Pulmonary artery endothelial cell (primary cell): ENCODE data around the gene ADH1B. TPM values are rescaled to one million over a fixed set of nuclear protein-coding genes. Genes with fewer than 3 reads are reported as not detected.
"Not testable (repeated sequence)": the region's sequence is repeated elsewhere in the genome, so short reads cannot be mapped to it uniquely, and the experiment has no call there.

Experiments
- DNase-seq: peaks from one replicate; pipeline ENCODE4 v3.0.0-alpha.2; 2011; ENCODE audit warnings: low read depth, low spot score
- total RNA-seq: library from RNA; depleted of rRNA; stranded (reverse); fragments of >200 nt; gene quantifications from 2 replicates; pipeline ENCODE4 v1.2.3, GENCODE V29; 2014

Gene ADH1B
- total RNA-seq = not detected in 2 replicates

GRCh38 chr4:99321241-99322191 lies at the start of gene ADH1B:
Gene ADH1B, minus strand, starts transcription at chr4:99321401. Its CDS starts 70 bp downstream, at chr4:99321331.
- DNase-seq = no peak

- not testable (repeated sequence) for DNase-seq
These were observed 46.6 kb upstream of the ADH1B start for GRCh38 chr4:99367817-99368216.

GRCh38 chr4:99366491-99366890 lies 45.3 kb upstream of the ADH1B start:
- no peak for DNase-seq

GRCh38 chr4:99362768-99363167 lies 41.6 kb upstream of the ADH1B start:
- no peak for DNase-seq

DNA sequence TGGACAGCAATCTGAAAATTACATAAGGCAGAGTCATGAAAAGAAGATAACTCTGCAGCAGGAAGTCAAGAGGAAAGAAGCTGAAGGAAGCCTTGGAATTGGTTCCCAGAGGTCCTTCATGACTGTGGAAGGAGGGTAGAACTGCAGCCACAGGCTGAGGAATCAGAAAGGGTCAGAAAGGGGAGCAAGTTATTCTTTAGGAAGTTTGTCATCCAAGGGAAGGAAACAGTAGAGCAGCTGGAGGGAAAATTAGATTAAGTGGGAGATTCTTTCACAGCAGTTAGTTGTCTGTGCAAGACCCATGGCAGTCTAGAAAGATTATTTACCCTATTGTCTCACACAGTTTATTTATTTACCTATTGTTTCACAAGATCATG lies 40.7 kb upstream of the ADH1B start:
- no peak for DNase-seq

DNA sequence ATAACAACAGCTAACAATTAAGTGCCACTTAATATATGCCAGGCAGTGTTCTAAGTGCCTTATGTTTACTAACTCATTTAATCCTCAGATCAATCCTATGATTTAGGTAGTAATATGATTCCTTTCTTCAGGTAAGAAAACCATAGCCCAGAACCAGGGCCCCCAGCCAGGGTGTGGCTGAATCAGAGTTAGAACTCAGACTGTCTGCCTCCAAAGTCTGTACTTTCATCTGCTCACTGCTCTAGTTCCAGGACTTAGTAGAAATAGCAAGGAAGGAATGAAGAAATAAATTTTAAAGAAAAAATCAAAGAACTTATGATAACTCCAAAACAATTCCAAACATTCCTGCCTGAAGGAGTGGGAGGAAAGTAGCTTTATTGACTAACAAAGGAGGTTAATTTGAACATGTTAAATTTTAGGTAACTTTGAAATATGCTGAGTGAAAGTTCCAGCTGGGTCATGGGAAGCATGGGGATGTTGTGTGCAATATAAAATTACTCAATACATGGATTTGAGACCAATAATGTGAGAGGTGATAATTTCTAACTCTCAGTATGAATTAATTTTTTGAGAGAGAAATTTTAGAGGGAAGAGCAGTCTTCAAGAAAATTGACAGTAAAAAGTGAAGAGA lies 40.2 kb upstream of the ADH1B start:
- no peak for DNase-seq

DNA sequence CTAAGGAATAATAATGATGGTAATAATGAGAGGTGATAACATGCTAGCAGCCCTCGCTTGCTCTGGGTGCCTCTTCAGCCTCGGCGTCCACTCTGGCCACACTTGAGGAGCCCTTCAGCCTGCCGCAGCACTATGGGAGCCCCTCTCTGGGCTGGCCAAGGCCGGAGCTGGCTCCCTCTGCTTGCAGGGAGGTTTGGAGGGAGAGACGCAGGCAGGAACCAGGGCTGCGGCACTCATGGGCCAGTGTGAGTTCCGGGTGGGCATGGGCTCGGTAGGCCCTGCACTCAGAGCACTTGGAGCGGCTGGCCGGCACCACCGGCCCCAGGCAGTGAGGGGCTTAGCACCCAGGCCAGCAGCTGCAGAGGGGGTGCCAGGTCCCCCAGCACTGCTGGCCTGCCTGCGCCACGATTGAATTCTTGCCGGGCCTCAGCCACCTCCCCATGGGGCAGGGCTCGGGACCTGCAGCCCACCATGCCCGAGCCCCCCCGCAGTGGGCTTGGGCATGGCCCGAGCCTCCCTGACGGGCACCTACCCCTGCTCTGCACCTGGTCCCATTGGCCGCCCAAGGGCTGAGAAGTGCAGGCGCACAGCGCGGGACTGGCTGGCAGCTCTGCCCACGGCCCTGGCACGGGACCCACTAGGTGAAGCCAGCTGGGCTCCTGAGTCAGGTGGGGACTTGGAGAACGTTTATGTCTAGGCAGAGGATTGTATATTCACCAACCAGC lies 38.4 kb upstream of the ADH1B start:
- no peak for DNase-seq

DNA sequence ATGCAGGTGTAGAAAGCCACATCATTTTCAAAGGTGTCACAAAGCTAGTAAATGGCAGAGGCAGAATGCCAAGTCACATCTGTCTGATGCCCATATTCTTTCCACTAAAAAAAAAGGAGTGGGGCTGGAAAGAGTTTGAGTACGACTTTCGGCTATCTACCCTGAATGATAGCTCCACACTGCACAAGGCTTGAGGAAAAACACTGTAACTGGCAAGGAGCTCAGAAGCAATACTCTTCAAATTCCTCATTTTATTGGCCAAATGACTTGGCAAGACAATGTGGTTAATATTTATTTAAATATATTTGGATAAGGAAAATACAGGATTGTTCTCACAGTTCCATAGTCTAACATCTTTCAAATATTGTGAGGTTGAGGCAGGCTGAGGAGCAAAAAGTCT lies 36.7 kb upstream of the ADH1B start:
- no peak for DNase-seq

DNA sequence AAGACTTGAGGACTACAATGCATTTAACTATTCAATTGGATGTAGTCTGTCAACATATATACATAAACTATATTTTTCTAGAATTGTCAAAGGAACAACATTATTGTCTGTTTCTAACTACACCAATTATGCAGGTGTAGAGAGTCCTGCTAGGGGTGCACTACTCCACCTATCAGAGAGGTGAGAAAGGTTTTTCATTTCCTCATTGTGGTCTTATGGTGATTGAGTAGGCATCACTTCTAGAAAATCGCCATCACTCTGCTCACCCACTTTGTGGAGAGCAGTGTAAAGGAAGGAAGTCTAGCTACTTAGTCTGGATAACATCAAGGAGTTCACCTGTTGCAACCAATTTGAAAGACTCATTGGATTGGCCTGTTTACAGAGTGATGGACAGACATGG lies 35.8 kb upstream of the ADH1B start:
- no peak for DNase-seq

DNA sequence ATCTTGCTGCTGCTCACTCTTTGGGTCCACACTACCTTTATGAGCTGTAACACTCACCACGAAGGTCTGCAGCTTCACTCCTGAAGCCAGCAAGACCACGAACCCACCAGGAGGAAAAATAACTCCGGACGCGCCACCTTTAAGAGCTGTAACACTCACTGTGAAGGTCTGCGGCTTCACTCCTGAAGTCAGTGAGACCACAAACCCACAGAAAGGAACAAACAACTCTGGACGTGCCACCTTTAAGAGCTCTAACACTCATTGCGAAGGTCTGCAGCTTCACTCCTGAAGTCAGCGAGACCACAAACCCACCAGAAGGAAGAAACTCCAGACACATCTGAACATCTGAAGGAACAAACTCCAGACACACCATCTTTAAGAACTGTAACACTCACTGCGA lies 34.9 kb upstream of the ADH1B start:
- not testable (repeated sequence) for DNase-seq

DNA sequence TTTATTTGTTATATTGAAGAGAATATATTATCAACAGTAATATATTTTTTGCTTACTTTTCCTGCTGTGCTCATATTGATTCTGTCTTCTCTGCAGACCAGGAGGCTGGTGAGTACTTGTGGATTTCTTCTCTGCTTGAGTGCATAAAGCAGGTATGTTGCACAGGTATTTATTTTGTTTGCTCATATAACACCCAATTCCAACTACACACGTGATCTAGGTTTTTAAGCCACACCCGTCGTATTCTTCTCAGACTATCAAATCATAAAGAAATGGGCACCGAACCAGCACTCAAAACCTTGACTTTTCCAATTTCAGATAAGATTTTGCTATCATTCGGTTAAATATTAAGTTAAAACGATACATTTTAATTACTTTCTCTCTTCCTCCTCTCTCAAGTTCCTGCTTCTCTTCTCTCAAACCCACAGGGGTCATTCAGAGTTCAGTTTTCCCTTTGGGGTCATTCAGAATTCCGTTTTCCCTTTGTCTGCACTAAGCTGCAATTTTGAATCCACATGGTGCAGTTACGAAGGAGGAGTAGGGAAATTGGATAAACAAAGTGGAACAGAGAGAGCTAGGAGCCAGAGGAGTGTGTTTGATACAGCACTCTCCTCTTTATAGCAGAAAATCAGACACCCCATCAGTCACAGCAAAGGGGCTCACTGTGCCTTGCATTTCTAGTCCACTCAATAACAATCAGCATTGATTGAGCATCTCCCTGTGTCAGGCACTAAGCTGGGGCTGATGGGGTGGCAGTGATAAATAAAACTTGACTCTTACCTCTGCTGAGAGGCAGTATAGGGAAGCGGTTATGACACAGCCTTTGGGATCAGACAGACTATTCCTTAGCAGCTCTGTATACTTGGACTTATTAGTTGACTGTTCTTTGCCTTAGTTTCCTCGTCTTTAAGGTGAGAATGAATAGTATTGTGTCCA lies 31.7 kb upstream of the ADH1B start, which contains the start of gene ADH1C:
ADH1C (minus strand) TSS at position 145 of the 936 bp plus-strand sequence; CDS start at position 74, 71 bp downstream.
- DNase-seq = no peak

DNA sequence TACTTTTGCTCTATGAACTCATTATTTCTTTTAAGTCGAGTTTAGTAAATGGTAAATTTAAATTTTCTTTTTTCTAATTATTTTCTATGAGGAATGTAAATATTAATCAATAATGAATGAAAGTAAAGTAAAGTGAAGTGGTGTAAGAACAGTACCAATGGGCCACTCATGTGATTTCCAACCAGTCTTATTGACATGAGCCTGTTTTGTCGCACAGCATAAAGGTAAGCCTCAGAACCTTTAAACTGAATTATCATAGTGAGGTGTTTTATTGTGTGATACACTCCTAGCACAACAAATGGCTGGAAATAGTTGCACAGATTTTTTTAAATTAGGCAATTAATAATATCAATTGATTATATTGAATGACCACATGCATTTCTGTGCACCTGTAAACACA lies 30.3 kb upstream of the ADH1B start:
- no peak for DNase-seq

- DNase-seq = no peak
These were observed 28.1 kb upstream of the ADH1B start for GRCh38 chr4:99349338-99349737.

DNA sequence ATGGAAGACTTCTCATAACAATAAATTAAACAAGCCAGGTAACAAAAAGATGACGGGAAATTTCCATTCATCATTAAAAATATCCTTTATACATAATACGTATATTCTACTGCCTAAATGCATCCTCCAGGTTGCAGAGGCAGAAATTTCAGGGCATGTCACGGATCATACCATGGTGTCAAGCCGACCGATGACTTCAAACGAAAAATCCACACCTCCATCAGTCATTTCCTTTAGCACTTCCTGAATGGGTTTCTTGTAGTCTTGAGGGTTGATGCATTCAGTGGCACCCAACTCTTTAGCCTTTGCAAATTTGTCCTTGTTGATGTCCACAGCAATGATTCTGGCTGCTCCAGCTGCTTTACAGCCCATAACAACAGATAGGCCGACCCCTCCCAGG lies 21.4 kb upstream of the ADH1B start:
- DNase-seq = not testable (repeated sequence)

- no peak for DNase-seq
These were observed 20.2 kb upstream of the ADH1B start for GRCh38 chr4:99341426-99341825.

DNA sequence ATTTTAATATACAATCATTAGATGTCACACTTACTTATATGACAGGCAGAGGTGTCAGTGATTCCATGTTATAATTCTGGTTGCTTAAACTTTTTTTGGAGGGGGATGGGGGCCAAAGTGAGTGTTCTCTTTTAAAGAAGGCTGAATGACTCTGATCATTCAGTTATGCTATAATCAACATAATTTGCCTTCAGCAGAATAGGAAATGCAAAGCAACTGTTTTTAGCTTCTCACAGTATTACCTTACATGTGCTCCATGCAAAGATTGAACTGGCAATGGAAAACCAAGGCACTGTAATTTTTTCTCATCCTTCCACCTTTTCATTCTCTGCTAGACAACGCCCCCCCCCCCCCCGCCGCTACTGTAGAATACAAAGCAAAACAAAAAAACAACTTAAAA lies 18.0 kb upstream of the ADH1B start:
- DNase-seq = no peak

GRCh38 chr4:99336553-99336952 lies 15.4 kb upstream of the ADH1B start:
- DNase-seq = no peak

DNA sequence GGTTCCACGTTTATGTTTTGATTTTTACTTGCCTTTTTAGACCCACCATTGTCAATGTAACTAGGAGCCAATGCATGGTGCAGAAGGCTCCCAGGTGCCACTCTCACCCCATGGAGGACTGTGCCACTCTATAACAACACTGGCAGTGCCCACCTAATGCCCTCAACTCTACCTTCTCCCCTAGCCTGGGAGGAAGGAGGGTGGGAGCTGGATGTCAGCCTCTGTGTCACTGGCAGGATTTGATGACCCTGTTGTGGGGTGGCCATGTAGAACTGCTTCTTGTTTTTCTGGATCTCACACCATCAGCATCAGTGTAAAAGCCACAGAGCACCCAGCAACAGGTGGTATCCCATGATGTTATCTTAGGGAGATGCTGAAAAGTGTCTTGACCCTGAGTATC lies 13.7 kb upstream of the ADH1B start:
- no peak for DNase-seq

DNA sequence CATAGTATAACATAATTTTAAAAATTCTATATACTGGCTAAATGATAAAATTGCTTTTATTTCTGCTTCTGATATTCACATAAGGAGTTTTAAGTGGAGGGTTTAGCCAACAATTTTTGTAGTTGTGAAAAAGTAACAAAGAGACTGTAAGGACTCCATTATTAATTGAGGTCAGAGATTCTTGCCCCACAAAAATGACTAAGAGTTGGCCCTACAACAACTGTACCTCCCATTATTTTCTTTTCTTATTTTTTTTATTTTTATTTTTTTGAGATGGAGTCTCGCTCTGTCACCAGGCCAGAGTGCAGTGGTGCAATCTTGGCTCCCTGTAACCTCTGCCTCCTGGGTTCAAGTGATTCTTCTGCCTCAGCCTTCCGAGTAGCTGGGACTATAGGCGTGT lies 9.4 kb upstream of the ADH1B start:
- DNase-seq = no peak

GRCh38 chr4:99329876-99330275 lies 8.7 kb upstream of the ADH1B start:
- no peak for DNase-seq

DNA sequence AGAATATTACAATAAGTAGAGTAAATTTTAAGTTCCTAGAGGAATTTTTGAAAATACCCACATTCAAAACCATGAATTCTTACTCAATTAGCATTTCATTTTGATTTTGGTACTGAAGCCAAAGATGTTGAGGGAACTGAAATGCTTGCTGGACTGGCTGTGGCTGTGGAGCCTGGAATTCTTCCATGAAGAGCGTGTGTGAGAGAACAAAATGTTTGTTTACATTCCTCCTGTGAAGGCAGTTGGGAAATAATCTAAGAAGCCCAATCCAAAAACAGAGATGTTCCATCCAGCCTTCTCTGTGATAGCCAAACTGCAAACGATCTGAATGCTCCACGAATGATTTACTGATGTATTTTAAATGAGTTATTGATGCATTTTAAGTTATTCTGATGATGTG lies 3.8 kb upstream of the ADH1B start:
- no peak for DNase-seq
